Renal cortical epithelial cell (primary cell): ENCODE measurements around the gene PDLIM5. TPM values are rescaled to one million over a fixed set of nuclear protein-coding genes. Genes with fewer than 3 reads are reported as not detected.

Source experiments
- DNase-seq: peaks from one replicate; pipeline ENCODE4 v3.0.0-alpha.2; 2011; ENCODE audit warnings: low read depth
- total RNA-seq: library from RNA; depleted of rRNA; stranded (reverse); fragments of >200 nt; gene quantifications from 2 replicates; pipeline ENCODE4 v1.2.3, GENCODE V29; 2014

PDLIM5 gene
- total RNA-seq, 1 donor from 2014 or later: 96.0 TPM

GRCh38 chr4:94426783-94427182 is 25.0 kb upstream of the PDLIM5 start:
- DNase-seq: no peak

DNA sequence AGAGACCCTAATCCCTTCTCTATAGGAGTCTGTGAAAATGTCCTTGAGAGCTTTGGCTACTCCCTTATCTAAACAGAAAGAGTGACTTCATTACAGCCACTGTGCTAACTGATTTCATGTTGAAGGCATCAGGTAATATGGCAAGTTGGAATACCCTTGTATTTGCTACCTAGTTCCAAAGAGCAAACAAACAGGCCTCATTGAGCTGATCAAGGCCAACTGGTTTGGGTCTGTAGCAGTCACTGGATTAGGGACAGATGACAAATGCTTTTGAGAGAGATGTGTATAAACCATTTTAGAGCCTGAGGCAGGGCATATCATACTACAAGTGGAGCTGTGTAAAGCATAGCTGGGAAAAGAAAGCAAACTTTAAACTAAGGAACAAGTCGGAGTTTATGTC is 22.9 kb upstream of the PDLIM5 start:
- no peak for DNase-seq

DNA sequence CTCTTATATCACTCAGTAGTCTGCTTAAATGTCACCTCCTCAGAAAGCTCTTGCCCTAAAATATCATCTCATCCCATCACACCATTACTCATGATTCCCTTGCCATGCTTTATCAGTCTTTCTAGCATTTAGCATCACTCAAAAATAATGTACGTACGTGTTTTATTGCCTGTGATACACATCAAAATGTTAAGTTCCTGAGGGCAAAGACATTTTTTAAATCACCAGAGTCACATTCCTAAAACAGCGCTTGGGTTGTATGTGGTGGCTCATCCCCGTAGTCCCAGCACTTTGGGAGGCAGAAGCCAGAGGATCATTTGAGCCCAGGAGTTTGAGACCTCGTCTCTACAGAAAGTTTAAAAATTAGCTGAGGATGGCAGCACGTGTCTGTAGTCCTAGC is 21.3 kb upstream of the PDLIM5 start:
- DNase-seq: no peak

DNA sequence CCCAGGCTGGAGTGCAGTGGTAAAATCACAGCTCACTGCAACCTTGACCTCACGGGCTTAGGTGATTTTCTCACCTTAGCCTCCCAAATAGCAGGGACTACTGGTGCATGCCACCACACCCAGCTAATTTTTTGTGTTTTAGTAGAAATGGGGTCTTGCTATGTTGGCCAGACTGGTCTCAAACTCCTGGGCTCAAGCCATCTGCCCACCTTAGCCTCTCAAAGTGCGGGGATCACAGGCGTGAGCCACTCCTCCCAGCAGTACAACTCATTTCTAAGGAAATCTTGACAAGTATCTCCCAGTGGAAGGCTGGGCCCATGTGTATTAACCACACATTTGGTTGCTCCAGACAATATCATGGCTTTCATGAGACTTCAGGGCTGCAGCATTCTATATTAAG is 20.4 kb upstream of the PDLIM5 start:
- DNase-seq: no peak

GRCh38 chr4:94434505-94434904 is 17.2 kb upstream of the PDLIM5 start:
- DNase-seq: no peak

GRCh38 chr4:94435874-94436273 is 15.9 kb upstream of the PDLIM5 start:
- DNase-seq: no peak

GRCh38 chr4:94436512-94436911 is 15.2 kb upstream of the PDLIM5 start:
- no peak for DNase-seq

DNA sequence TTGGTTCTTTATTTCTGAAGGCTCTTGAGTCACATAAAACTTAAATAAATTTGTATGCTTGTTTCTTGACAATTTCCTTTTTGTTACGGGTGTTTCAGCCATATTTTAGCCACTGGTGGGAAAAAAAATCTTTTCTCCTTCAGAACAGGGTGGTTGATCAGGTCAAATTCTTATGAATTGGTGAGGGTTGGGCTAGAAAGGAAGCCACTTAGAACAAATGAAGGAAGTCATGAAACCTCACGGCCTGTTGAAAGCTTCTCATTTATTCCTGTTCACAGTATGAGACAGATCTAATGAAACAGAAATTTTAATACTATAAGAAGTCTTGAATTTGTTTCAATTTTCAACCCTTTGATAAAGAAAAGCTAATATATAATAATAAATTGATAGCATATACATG is 12.1 kb upstream of the PDLIM5 start:
- no peak for DNase-seq

DNA sequence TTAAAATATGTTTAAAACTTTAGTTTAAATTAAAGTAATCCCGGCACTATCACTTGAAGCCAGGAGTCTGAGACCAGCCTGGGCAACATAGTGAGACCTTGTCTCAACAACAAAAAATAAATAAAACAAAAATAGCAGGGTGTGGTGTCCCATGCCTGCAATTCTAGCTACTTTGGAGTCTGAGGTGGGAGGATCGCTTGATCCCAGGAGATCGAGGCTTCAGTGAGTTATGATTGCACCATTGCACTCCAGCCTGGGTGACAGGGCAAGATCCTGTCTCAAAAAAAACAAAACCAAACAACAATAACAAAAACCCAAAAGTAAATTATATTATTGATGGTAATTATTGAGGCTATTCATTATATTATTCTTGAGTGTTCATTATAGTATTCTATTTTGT is 9.9 kb upstream of the PDLIM5 start:
- DNase-seq: no peak

DNA sequence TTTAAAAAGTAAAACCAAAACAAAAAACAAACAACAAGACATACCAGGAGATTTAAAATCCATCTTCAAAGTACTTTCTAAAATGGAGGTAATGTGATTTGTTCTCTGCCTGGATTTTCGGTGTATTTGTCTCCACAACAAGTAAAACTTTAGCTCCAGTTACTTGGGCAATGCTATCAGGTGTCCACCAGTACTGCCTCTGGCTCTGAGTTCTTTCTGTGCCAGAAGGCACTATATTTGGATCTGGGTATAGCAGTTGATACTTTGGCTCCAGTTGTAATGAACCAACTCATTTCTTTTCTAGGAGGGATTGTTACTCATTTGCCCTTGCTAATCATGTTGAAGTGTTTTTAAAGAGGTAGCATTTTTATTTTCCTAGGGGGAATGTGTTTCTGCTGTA is 9.5 kb upstream of the PDLIM5 start:
- no peak for DNase-seq

GRCh38 chr4:94446386-94446785 is 5.4 kb upstream of the PDLIM5 start:
- DNase-seq: no peak

DNA sequence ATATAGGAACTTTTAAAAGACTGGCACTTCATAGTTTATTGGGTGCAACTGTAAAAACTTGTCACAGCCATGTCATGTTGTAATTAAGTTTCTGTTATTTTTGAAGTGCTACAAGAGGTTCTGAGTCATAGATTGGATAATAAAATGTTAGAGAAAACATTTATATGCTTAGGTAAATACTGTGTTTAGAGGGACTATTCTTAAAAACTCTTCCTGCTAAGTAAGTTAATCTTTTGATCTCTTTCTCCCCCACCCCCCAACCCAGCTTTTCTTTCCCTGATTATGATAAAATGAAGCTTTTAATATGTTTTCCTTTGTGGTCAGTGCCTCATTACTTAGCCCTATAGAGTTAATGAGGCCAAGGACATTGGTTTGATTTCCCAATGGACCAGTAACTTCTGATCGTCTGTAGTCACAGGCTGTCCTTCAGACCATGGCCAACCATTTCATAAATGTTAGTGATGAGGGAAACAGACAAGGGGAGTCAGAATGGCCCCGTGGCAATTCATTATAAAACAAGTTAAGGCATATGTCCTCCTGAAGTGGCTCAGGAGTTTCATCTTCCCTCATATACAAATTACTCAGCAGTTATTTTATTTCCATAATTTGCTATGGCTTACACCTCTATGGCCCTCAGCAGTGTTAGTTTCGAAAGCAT is 3.9 kb upstream of the PDLIM5 start:
- DNase-seq: peak; percentile 83

DNA sequence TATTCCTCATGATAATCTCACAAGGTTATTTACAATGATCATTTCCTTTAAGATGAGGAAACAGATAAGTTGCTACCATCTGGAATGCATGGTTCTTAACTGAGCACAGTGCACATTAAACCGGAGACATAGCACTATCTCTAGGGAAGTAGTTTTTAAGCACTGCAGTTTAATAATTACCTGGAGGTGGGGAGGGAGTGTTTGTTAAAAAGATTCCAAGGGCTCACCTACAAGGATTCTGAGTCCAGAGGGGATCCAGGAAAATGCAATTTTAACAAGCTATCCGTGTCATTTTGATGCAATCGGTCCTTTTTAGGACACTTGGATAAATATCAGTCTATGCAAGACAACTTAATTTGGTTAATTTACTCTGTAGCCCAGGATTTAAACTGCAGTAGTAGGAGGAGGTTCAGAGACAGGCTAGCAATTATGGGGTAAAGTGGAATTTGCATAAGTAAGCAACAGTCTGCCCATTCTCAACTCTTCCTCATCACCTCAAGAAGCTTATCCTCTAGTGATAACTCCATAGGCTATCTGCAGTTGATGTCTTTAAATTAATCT is 2.8 kb upstream of the PDLIM5 start:
- DNase-seq: peak; percentile 34

GRCh38 chr4:94451051-94451694 is 569 bp upstream of the PDLIM5 start:
- DNase-seq: no peak

- peak; percentile 80 for DNase-seq
These were observed 982 bp downstream of the PDLIM5 start for GRCh38 chr4:94452476-94453371.

GRCh38 chr4:94453391-94453963 is 1.7 kb downstream of the PDLIM5 start:
- DNase-seq: peak; percentile 64

- peak; percentile 70 for DNase-seq
These were observed 2.7 kb downstream of the PDLIM5 start for GRCh38 chr4:94454405-94454804.

DNA sequence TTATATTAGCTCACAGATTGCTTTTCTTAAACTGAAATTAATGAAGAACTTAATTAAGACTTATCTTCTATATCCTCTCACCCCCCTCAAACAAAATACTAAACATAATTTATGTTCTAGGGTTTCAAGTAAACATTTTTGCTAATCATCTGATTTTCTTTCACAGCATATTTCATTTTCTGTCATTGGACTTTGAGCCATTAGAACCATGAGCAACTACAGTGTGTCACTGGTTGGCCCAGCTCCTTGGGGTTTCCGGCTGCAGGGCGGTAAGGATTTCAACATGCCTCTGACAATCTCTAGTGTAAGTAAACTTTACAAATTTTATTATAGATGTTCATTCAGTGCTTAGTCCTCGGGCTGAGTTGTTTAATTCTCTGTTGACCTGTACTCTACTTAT is 3.3 kb downstream of the PDLIM5 start:
- DNase-seq: peak; percentile 76

- peak; percentile 88 for DNase-seq
These were observed 6.0 kb downstream of the PDLIM5 start for GRCh38 chr4:94457692-94458106.

DNA sequence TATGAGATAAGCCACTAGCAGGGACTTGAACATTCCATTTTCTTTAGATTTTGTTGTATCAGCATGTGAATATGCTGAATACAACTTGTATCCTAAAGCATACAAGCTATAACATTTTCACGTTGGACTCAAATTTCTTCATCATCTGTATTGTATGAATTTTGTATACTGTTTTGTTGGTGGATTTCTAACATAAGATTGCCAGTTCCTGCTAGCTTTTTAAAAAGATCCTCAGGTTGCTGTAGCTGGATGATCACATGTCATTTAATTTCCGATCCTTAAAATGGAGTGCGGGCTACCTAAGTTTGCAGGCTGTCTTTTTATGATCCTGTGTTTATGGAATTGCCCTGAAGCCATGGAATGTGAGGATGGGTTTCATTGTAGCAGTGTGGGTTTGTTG is 6.9 kb downstream of the PDLIM5 start:
- DNase-seq: no peak

DNA sequence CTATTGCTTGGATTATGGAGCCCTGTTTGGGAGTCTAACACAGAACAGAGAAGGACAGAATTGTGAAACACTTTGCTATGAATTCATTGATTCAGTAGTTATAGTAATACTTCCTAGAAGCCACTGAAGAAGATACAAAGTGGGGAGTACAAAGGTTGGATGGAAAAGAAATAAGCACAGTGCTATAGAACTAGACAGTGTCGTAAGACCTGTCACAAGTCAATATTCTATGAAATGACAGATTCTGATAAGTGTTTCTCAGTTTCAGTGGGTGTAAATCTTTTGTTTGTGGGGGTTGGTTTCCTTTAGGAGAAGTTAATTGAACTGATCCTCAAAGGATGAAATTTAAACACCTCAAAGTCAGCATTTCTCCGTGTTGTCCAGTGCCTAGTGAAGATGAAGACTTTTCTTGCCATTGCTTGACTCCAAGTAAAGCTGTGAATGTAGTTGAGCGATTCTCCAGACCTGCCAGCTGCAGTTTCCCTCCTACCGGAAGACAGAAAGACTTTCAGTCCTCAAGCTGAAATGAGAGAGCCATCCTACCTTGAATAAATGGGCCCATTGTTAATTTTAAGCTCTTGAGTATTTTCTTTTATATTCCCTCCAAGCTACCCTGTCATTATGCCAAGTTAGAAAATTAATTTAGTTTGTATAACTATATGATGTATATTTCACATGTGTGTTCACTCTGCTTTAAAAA is 7.9 kb downstream of the PDLIM5 start:
- no peak for DNase-seq
